HG03439 (cell line): ENCODE results near the gene OPCML.

Experiments
- ATAC-seq: cut with Tn5 transposase; IDR thresholded peaks from one replicate; pipeline ENCODE4 v1.9.1; 2021; ENCODE audit warnings: mild to moderate bottlenecking, moderate library complexity; ENCODE audit not compliant: unreplicated experiment

Gene OPCML

DNA sequence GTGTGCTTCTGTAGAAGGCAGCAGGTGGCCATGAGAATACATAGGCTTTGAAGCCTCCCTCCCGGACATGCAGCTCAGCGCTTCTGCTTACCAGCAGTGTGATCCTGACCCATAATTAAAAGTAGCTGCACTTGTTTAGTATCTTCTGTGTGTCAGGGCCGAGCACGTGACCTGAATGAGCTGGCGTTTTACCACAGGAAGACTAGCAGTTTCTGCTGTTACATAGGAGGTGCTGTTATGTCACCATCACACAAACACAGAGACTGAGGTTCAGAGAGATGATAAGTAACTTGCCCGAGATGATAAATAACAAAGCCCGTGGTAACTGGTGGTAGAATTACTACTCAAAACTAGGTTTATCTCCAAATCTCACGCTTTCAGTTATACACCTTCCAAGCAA is 329.5 kb downstream of the OPCML start:
- ATAC-seq = no peak

DNA sequence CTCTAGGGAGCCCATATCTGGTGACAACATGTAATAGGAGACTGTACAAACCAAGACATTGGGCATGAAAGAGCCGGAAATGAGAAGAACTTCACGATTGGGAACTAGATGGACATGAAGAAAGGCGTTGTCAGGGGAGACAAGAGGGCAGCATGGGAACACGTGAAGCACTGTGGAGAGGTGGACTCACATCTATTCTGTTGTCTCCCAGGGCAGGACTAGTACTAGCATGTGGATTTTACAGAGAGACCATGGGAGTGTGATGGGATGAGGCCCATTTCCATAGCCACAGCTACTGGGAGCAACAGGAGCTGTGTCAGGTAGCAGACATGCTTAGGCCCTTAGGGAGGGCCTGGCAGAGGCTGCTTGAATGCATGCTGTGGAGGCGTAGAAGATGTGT is 333.9 kb downstream of the OPCML start:
- no peak for ATAC-seq

DNA sequence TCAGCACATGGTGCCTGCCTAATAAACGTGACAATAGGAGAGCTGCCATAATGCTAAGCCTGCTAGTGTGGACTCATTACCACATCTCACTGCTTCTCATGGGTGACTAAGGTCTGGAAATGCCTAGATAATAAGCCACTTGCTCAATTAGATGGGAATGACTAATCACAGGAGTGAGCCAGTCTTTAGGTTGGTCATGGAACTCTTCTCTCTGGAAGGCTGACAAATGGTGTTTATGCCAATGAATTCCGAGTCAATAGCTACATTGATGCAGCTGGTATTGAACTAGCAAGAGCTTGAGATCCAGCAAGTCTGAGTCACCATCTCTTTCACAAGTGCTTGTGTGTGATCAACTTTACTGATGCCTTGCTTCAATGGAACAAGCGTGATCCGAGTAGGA is 334.9 kb downstream of the OPCML start:
- ATAC-seq = no peak

DNA sequence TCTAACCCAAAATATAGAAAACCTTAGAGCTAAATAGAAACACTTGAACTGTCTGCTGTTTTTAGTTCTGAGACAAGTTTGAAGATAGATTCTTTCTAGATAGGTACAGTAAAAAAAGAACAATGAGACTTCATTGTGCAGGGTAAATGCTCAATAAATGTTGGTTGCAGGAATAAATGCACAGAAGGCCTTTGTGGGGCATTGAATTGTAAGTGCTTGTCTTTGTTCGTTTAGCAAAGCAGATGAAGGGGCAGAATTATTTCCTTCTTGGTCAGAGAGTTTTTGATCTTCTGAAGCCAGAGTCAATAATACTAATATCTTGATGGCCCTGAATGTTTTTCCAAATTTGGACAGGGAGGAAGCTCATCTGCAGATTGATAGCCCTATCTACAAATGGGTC is 340.4 kb downstream of the OPCML start:
- no peak for ATAC-seq

DNA sequence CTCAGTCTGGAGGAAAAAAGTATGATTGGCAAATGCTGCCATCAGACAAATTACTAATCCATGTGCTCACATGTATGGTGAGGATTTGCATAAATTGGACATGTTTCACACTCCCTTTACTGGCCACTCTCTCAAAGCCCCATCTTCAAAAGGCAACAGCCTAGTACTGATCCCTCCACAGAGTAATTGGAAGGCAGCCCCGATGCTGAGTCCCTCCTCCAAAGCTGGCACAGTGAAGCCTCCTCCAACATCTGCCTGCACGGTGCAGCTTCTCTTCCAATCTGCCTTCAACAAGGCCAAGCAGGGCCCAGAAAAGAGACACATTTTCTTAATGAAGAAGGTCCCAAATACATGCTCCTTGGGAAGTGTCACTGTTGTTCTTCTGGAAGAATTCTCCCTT is 350.6 kb downstream of the OPCML start:
- ATAC-seq = no peak

DNA sequence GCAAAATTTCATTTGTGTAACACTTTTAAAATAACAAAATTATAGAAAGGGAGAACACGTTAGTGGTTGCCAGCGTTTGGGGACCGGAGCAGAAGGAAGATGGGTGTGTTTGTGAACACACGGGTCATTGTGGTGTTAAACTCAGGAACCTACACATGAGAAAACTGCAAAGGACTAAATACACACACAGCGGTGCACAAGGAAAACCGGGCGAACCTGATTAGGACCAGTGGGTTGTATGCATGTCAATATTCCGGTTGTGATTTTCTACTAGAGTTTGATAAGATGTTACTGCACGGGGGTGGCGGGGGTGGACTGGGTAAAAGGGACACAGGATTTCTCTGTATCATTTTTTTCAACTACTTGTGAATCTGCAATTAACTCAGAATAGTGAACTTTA is 351.2 kb downstream of the OPCML start:
- ATAC-seq = no peak

DNA sequence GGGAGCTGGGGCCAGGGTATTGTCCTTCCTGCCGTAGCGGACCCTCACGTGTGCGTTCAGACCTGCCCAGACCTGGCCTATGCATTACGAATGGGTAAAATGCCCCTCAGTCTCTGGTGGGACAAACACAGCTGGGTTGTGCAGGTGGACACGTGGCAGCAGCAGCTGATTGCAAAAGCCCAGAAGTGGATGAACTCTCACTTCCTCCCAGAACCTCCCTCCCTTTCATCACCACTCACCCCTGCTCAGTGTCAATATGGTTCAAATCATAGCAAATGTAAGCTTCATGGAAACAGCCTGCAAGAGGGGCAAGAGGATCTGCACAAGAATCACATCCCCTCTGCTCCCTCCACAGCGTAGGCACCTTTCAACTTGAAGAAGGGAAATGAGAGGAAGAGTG is 352.1 kb downstream of the OPCML start:
- no peak for ATAC-seq

DNA sequence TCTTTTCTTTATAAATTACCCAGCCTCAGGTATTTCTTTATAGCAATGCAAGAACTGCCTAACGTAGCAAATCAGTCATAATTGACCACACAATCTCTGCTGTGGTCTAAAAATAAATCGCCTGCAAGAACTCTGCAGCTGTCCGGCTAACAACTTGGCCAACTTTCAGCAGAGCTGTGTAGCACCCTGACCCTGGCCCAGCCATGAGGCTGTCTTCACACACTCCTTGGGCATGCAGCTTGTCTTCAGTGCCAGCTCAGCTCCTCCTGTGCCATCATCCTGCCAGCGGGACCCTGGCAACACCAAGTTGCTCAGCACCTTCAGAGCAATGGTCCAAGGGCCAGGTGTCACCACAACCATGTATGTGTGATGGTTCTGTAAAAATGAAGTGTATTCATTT is 355.6 kb downstream of the OPCML start:
- no peak for ATAC-seq

DNA sequence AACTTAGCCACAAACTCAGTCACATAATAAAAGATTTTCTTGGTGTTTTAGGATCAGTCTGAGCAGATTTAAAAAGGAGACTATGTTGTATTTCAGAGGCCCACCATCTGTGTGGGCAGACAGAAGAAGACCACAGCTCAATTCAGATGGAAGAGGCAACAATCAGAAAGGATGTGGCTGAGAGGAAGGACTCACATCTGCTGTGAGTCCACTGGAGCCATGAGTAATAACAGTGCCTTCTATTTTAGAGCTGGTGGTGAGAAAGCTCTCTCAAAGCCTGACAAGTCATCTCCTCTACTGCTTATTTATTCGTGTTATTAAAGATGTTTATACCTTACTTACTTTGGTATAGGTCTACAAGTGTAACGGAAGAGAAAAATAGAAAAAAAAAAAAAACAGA is 357.2 kb downstream of the OPCML start:
- peak; percentile 73 for ATAC-seq

DNA sequence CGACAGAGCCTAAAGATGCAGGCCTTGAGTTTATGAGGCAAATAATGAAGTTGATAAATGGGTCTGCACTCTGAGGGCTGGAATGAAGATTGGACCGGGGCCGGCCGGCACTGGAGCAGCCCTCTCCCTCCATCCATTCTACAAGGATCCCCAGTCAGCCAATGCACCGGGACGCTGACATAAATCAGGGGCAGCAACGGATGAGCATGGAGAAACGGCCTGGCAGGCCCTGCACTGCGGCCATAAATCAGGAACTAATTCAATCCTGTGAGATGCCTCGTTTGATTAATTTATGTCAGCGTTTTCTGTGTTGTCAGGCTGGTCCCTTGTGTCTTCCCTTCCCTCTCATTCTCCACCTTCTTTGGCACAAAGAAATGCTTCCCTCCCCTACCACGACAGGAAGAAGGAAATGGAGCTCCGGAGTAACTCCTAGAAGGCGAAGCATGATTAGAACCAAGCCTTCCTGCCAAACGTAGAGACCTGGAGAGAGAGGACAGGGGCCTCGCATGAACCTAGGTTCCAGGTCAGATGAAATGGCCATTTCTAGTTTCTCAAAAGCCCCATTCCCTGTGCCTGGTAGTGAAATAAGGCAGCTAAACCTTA is 358.4 kb downstream of the OPCML start:
- ATAC-seq = no peak

DNA sequence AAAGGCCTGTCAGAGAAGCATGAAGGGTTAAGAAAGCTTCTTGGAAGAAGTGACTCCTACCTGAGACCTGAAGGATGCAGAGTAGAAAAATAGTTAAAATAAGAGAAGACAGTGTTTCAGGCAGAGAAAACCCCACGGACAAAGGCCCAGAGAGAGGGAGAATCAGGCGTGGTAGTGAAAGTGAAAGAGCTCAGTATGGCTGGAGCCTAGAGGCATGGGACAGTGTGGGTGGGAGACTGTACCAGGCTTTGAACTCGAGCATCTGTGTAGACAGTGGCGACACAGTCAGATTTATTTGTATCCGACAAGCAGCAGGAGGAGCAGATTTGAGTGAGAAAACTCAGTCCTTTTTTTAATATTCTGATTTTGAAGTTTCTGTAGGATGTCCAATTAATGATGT is 360.0 kb downstream of the OPCML start:
- no peak for ATAC-seq

DNA sequence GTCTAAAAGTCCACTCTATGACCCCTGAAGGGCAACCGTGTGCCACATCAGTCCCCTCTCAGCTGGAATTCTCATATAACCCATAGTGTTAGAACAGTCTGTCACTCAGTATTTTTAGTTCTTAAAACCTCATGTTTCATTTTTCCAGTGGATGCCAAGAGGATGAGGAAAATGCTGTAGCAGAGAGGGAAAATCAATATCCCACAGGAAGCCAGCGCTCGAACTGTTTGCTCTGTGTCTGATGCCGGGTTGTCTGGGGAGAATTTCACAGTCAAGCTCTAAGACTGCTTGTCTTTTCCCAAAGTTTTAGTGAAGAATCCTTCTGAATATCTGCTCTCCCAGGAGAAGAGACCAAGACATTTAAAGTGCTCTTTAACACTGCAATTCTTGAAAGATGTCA is 360.9 kb downstream of the OPCML start:
- no peak for ATAC-seq

DNA sequence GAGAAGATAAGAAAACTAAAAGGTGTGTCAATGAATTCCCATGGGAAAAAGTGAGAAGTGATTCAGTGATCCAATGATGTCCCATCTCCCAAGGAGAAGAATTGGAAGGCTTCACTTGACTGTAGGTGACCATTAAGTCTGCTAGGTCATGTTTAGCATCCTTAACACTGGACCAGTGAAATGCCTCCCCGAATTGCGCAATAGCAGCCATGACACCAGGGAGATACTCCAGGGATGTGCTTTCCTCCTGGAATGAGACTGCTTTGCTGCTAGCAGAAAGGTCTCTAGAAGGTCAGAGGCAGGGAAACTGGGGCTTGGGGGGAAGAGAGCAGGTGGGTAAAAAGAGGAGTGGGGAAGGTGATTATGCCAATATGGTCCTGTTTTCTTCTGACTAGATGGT is 364.3 kb downstream of the OPCML start:
- ATAC-seq = no peak

DNA sequence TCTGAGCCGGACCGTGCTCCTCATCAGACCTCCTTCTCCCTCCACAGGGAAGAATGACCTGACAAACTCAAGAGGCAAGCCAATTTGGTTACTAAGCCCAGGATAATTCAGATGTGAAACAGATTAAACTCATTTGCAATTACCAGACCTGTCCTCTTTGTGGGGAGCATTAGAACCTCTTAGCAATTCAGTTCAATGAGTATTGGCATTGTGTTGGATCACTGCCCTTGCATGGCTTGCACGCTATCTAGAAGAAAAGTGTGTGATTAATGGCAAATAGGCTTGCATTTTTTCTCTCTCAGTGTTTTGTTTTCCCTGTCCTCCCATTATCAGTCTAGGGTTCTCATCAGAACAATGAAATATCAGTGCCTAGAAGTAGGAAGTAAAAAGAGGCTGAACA is 365.6 kb downstream of the OPCML start:
- no peak for ATAC-seq

DNA sequence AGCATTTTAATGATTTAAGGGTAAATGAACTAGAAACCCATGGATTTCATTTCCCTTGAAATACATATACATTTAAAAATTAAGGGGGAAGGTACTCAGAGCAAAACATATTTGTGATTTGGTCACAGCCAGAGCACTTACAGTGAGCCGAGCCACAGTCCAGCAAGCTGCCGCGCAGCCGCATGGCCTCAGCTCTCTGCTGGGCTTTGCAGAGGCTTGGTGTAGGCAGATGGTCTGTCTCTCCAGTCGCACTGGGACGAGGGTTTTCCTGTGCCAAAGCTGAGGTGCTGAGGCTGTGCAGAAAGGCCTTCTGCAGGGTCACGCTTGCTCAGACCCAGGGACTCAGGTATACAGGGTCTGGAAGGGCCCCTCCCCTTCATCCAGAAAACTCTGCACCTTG is 367.3 kb downstream of the OPCML start:
- no peak for ATAC-seq

DNA sequence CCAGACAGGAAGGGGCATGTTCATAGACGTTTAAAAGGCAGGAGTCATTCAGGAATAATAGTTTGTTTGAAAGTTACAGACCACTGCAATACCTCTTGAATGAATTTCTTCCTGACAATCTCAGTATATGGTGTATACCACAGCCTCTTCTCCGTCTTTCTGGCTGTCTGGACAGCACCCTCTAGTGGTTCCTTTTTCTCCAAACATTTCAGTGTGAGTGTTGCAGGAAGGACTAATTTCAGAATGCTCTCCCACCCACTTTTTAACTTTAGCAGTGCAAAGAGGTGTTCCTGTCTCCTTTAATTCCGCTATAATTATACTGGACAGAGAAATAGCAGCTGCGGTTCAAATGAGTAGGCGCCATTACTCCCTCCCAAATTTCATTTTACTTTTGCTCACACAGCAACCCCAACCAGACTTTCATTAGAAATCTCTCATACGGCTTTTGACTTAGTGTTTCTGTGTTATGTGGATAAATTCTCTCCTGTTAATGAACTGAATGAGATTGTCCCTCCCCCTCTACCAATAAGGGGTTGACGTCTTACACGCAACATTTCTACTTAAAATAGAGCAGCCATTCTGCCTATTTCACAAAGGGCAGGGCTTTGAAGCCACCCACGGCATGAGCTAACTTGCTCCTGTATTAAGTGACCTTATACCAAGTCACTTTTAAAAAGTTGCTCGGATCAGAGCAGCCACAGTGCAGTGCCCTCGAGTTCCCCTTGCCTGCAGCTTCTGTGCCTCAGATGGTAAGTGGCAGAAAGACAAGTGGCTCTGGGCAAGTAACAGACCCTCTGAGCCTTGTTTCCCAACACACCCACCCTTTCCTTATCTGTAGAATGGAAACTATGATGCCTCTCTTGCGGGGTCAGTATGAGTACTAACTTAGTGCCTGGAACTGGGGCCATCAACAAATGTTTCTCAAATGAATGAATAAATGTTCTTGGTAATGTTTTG is 368.6 kb downstream of the OPCML start:
- peak; percentile 63 for ATAC-seq

DNA sequence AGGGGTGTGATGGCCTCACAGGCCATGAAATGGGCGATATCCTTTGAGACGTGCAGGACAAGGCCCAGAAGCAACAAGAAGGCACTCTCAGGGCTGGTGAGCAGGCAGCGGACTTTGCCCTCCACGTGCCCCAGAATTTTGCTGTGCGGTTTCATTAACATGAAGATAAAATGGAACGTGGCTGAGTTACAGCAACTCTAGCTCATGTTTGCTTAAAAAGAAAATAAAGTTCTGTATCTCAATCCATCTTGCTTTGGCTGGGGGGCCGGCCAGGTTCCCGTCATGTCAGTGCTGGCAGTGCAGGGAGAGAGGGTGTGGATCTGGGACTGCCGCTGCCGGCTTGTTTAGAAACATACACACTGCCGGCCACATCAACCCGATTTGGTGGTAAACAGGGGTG is 370.1 kb downstream of the OPCML start:
- no peak for ATAC-seq

DNA sequence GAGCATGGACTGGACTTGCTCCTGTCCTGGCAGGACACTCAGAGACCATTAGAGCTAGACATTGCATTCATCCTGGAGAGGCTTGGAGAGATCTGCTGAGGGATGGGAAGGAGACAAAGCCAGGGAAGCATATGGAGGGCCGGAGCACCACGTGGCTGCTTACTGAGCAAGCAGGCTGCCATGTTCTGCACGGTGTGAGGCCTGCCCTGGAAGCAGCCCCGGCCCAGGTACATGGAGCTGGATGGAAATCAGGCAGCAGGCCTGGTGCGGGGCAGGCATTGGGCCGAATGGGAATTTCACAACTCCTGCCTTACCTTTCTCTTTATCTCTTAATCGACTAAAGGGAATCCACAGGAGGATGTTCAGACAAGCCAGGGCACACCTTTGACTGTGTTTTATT is 371.5 kb downstream of the OPCML start:
- ATAC-seq = no peak

DNA sequence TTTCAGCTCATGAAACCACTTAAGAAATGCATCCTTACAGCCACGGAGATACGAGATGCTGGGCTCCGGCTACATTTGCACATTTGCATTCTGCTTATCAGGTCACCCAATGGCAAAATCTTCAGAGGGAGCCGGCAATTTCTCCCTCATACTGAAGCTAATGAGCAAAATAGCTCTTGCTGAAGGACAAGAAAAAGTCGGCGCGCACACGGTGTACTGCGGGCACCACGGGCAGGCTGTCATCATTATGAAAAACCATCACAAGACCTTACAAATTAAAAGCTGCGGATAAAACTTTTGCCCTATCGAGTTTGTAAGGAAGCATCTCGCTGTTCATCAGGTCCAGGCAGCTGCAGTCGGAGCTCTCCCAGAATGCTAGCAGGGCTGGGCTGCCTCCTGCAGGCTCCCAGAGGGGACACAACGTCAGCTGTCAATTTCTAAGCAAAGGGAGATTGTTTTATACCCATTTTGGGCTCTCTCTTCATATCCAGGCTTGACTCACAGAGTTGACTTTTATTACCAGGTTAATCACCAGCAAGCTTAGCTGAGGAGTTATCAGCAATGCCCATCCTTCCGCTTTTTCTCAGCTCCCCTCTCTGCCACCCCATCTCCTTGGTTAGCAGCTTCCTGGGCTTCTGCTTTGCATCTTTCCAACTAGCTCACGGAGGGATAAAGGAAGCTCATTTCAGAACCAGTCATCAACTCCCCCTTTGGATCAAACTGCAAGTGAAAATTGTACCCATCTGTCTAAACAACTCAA is 375.1 kb downstream of the OPCML start:
- no peak for ATAC-seq

DNA sequence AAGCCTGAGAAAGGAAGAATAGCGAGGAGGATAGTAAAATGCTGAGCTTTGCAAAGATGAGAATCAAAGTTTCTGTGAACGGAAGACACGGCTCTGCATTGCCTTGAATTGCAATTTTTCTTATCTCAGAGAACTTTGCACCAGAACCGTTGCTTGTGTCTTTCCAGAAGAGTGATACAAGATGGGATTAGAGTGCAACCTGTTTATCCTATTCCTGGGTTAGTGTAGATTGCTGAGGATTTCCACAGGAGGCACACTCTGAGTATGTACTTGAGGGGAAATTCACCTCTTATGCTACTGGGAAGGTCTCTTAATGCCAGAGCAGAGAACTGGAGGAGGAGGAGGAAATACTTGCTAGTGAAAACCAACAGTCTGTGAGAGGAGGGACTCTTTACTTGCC is 377.5 kb downstream of the OPCML start:
- no peak for ATAC-seq

DNA sequence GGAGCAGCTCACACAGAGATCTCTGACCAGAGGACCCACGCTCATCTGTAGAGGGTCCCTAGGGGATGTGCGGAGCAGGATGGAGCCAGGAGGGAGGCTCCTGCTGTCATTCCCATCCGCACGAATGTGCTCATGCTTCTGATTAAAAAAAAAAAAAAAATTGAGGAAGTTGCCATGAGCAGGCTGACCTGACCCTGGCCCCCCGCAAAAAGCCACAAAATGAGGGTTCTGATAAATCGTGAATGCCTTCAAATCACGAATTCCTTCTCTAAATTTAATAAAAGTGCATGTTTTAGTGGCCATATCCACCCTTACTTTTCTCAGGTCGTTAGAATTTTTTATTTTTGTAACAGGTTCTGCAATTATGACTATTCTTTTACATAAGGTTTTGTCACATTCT is 378.2 kb downstream of the OPCML start:
- ATAC-seq = no peak

DNA sequence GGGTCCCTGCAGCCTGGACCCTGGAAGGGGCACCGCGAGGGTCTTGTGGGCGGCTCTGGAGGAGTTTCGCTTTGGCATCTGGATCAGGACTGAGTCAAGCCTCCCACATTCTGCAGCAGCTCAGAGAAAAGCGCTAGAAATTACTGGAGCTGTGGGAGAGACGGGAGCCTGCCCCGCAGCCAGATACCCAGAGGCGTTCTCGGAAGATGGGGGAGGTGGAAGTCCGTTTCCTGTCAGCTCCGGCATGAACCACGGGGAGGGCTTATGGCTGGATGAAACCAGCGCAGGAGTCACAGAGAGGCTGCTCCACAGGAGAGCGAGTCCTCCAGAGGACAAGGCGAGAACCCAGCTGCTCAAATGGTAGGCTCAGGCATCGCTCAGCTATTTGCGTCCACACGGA is 379.3 kb downstream of the OPCML start:
- no peak for ATAC-seq
